ENCODE measurements around the gene PAK2.
"Not testable (repeated sequence)": the region's sequence is repeated elsewhere in the genome, so short reads cannot be mapped to it uniquely, and the experiment has no call there.

PAK2 gene

DNA sequence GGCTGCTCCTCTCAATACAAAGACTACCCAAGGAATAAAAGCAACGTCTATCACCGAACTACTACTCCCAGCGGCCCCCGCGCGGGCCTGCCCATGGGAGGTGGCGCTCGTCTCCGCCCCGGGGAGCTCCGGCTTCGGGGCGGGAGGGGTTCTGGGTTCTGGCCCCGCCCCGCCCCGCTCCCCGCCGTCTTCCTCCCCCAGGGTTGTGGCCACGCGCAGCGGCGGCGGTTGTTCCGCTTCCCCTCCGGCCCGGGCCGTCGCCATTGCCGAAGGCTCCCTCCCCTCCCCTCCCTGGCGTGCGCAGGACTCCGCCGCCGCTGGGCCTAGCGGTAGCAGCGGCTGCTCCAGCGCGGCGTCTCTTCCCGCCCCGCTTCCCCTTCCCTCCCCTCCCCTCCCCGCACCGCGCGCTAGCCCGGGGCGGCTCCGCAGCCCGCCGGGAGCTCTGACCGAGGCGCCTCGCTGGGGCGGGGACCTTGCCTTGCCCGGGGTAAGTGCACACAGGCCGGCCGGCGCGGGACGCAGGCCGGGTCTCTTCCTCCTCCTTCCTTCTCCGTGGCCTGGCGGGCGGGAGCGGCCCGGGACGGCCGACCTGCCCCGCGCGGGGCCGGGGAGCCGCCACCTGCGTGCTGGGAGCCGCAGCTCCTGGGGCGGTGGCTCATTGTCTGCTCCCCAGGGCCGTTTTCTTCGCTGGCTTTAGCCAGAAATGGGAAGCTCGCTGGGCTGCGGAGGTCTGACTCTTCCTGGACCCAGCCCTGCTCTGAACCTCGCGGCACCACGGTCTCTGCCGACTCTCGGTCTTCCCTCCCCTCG lies at the start of gene PAK2:
Gene PAK2, plus strand, starts transcription at position 187 of the 810 bp plus-strand sequence. CDS start 42,790 bp downstream, outside the sequence.
- DNase-seq: peak; percentile 80

DNA sequence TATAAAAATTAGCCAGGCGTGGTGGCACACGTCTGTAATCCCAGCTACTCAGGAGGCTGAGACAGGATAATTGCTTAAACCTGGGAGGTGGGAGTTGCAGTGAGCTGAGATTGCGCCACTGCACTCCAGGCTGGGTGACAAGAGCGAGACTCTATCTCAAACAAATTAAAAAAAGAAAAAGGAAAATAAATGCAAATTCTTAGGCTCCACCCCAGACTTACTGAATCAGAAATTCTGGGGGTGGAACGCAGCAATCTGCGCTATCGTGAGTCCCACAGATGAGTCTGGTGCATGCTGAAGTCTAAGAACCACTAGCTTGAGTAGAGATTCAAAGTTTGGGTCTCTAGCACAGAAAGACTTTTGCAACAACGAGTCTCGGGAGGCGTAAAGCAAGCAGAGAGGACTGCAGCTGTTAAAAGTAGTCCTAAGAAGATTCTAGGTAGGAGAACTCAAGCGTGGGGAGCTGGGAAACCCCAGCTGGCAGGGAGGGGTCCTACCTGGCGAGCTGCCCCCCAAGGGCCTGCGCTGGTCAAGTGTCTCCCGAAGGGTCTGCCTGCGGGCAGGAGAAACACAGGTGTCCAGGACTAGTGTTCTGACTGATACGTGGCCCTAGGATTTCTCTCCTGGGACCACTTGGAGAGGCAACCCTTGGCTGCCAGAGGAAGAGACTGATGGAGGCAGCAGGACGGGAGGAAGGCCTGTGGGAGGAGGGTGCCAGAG lies 49.6 kb upstream of the PAK2 start:
- DNase-seq: no peak

- no peak for DNase-seq
These were observed 48.3 kb upstream of the PAK2 start for GRCh38 chr3:196691386-196691785.

GRCh38 chr3:196694202-196694638 lies 45.4 kb upstream of the PAK2 start:
- no peak for DNase-seq

- no peak for DNase-seq
These were observed 44.5 kb upstream of the PAK2 start for GRCh38 chr3:196694941-196695848.

GRCh38 chr3:196695849-196696226 lies 43.8 kb upstream of the PAK2 start:
- no peak for DNase-seq

DNA sequence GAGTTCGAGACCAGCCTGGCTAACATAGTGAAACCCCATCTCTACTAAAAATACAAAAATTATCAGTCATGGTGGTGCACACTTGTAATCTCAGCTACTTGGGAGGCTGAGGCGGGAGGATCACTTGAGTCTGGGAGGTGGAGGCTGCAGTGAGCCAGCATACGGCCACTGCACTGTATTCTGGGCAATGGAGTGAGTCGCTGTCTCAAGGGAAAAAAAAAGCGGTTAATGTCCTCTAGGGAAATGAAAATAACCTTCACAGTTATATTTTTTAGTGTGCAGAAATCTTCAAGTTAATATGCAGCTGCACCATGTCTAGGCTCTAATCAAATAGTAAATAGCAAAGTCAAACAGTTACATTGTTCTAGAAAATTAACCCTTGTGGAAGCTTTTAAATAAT lies 42.4 kb upstream of the PAK2 start:
- no peak for DNase-seq

- no peak for DNase-seq
These were observed 39.9 kb upstream of the PAK2 start for GRCh38 chr3:196699749-196700148.

DNA sequence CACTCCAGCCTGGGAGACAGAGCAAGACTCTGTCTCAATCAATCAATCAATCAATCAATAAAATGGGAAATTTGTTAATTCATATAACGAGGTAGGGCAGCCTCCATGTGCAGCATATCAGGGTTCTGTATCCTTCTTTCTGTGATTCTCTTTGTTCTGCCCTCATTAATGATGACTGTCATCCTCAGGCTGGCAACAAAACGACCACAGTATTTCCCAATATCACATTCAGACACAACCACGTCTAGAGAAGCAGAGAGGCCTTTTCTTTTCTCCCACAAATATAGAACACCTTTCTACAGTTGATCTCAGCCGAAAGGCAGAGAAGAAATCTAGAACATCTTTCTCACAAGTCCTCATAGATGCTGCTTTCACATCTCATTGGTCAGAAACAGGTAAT lies 38.9 kb upstream of the PAK2 start:
- no peak for DNase-seq

DNA sequence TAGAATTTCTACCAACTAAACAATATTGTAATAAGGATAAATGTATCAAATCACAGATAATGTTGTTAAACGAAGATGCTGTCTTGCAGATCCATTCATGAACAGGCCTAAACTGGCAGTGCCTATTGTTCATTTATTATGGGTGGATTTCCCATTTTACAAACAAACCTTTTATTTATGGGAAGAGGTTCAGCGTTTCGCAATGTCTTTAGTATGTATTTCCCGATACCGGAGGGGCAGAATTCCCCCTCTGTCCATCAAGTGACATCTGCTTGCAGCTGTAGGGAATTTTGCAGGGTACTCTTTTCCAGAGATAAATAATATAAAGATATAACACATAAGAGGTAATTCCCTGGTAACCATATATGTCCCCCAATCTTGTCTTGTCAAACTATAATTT lies 33.3 kb upstream of the PAK2 start:
- DNase-seq: no peak

DNA sequence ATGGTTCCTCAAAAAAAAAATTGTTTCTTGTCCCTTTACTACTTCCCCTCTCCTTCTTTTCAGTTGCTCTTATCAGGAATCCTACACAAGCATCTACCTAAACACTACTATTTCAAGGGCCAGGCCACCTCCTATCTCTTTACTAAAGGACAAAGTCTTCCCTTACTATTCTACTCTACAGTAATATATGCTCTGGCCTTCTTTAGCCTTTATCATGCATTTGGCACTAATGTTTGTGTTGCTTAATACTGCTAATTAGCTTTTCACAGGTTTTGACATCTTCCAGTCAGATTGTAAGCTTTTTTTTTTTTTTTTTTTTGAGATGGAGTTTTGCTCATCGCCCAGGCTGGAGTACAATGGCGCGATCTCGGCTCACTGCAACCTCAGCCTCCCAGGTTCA lies 32.9 kb upstream of the PAK2 start:
- no peak for DNase-seq

- no peak for DNase-seq
These were observed 32.1 kb upstream of the PAK2 start for GRCh38 chr3:196707566-196707965.

DNA sequence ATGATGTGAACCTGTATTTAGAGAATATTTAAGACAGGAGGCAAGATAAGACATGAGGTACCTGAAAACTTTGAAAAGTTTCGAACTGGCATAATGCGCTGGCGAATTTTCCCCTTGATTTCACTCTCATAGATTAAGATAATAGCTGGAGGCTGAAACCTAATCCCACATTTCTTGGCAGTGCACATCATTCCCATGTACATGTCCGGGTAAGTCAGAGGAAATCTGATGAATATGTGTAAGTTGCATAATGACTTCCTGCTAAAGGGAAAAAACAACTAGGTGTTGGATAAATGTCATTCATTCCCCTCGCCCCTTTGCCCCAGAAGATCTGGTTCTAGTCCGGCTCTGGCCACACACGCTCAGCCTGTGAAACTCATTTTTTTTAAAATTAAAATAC lies 31.2 kb upstream of the PAK2 start:
- no peak for DNase-seq

DNA sequence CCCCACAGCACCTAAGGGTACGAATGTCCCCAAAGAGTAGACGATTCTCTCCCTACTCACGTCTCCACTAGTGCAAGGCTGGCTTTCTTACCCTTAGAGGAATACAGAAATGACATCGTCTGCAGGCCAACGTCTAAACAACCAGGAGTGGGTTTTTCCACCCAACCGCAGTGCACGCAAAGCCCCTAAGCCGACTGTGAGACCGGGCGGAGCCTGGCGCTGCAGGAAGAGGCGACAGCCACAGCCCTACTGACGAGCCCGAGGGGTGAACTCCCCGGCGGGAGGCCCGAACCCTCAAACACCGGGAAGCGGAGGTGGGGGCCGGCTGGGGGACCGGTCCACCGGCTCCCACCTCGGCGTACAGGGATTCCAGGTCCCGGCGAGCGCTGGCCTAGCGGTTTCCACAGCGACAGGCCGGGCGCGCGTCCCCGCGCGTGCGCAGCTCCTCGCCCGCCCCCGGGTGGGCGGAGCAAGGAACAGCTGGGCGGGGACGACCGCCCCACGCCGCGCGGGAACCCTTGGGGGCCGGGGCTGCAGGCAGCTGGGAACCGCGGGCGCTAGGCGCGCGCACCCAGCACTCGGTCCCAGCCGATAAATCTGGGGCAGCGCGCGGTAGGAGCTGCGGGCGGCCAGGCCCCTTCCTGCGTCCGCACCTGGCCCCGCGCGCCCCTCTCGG lies 27.7 kb upstream of the PAK2 start, which contains the start of the genes CEP19 and PIGX:
Gene CEP19, minus strand, starts transcription at position 413 of the 676 bp plus-strand sequence. CDS start 3,593 bp downstream, outside the sequence.
Gene PIGX, plus strand, starts transcription at position 540 of the 676 bp plus-strand sequence.
- DNase-seq: peak; percentile 82

DNA sequence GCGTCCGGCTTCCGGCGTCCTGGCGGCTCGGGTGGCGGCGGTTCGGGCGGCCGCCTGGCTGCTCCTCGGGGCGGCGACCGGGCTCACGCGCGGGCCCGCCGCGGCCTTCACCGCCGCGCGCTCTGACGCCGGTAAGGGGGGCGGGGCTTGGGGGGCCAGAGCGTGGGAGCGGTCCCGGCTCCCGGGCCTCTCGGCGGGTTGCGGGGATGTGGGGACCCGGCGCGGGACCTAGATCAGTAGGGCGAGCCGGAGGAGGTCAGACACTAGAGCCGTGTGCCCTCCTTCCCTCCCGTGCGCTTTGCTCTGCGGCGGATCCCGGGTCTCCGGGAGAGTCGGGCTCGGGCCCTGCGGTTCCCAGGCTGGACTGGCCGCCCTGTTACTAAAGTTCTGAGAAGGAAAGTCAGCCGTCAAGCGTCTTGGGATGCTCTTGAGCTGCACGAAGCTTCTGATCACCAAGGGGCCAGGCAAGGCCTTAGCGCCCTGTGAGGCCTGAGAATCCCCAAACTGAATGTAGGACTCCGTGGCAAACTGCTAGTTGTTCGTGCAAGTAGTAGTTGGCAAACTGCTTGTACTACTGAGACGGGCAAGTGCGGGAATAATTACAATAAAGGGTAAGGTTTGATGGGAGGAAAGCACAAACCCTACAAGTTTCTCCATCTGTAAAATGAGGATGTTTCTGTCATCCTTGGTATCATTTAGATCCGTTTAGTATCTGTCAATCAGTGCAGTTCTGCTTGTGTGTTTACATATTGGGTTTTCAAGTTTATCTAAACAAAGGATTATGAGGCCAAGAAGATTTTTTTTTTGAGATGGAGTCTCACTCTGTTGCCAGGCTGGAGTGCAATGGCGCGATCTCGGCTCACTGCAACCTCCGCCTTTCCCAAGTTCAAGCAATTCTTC lies 26.9 kb upstream of the PAK2 start:
- DNase-seq: peak; percentile 78

DNA sequence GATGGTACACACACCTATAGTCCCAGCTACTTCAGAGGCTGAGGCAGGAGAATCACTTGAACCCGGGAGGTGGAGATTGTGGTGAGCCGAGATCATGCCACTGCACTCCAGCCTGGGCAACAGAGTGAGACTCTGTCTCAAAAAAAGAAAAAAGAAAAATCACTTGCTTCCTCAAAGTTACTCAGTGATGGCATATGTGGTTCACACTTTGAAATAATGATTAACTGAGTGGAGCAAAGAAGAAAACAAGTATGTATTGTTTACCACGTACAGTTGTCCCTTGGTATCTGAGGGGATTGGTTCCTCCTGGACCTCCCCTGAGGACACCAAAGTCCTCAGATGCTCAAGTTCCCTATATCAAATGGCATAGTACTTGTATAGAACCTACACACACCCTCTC lies 22.5 kb upstream of the PAK2 start:
- DNase-seq: not testable (repeated sequence)

- no peak for DNase-seq
These were observed 18.6 kb upstream of the PAK2 start for GRCh38 chr3:196721097-196721496.

DNA sequence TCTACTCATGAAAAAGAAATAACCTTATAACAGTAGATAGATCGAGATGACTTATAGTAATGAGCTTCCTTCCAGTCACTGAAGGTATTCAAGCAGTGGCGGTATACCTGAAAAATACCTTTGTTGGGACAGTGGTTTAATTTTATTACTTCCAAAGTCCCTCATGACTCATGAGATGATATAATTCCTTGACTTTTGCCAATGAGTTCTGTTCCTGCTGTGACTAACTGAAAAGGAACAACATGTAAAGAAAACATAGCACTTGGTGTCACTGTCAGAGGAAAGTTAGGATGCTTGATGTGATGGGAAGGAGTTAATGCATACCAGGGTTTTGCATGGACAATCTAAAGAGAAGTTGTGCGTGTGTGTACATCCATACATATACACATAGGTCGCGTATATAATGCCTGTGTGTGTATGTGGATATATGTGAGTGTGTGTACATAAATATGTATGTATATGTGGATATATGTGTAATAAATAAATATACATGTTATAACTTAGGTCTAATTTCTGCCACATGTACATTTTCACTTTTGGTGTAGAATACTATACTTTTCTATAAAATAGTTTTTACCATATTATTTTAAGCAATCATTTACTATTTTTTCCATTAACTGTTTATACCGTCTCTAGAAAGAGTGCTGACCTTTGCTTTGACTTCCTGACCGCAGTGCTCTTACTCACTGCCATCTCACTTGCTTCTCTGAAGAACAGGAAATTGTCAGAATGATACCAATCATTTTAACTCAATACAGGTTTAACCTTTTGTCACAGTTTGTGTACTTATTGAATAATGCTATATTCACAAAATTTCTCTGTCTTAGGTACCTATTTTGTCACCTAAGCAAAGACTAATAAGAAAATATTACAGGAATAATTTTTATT lies 12.6 kb upstream of the PAK2 start:
- DNase-seq: no peak

DNA sequence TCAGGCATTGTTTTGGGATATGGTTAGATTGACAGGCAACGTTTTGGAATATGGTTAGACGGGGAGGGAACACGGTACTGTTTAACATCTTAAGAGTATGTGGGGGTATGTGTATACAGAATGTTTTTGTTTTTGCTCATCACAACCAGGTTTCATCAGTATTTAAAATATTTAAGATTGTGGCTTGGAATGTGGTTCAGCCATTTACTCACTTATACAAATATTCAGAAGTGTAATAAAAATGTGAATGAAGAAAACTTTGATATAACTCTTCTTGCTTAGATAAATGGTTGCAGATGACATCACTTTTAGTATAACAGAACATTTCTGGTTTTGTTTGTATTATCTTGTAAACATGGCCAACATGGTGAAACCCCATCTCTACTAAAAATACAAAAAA lies 3.9 kb upstream of the PAK2 start:
- no peak for DNase-seq

- DNase-seq: no peak
These were observed 2.8 kb upstream of the PAK2 start for GRCh38 chr3:196736670-196737374.

Measured in GOT3 (cell line).